ENCODE results near the gene LAMA3.
A peak's percentile ranks its signal among the peaks of the same experiment; 100 is the strongest.

LAMA3 gene

DNA sequence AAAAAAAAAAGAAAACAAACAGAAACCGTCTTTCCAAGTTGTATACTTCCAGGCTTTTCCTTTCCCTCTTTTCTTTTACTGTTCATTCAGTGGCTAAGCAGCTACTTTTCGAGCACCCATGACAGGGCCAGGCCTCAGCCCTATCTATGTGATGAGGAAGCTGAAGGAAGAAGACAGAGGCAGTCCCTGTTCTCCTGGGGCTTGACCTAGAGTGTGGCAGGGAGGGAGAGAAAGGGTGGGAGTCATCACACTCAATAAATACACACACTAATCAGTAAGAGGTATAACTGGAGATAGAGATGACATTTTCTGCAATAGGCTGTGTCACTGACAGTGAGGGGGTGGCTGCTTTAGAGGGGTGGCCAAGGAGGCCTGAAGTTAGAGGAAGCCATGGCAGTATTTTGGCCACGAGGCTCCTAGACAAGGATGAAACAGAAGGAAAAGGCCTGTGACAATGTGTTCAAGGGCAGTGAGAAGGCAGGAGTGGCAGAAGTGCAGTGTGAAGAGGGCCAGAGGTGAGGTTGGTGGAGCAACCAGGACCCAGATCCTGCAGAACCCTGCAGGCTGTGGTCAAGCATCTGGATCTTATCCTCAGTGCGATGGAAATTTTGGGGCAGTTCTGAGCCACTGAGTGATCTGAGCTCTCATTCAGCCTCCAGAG lies 193.5 kb downstream of the LAMA3 start:
- DNase-seq (ENCODE audit: low read depth): no peak
- TF ChIP-seq, protein P1, sequence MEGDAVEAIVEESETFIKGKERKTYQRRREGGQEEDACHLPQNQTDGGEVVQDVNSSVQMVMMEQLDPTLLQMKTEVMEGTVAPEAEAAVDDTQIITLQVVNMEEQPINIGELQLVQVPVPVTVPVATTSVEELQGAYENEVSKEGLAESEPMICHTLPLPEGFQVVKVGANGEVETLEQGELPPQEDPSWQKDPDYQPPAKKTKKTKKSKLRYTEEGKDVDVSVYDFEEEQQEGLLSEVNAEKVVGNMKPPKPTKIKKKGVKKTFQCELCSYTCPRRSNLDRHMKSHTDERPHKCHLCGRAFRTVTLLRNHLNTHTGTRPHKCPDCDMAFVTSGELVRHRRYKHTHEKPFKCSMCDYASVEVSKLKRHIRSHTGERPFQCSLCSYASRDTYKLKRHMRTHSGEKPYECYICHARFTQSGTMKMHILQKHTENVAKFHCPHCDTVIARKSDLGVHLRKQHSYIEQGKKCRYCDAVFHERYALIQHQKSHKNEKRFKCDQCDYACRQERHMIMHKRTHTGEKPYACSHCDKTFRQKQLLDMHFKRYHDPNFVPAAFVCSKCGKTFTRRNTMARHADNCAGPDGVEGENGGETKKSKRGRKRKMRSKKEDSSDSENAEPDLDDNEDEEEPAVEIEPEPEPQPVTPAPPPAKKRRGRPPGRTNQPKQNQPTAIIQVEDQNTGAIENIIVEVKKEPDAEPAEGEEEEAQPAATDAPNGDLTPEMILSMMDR (IDR thresholded peaks at IDR 0.05; ENCODE audit: insufficient read depth, low read depth, low read length, missing control alignments): no peak
- no peak overlapping the region for H3K4me3 ChIP-seq (ENCODE audit: low read length)

DNA sequence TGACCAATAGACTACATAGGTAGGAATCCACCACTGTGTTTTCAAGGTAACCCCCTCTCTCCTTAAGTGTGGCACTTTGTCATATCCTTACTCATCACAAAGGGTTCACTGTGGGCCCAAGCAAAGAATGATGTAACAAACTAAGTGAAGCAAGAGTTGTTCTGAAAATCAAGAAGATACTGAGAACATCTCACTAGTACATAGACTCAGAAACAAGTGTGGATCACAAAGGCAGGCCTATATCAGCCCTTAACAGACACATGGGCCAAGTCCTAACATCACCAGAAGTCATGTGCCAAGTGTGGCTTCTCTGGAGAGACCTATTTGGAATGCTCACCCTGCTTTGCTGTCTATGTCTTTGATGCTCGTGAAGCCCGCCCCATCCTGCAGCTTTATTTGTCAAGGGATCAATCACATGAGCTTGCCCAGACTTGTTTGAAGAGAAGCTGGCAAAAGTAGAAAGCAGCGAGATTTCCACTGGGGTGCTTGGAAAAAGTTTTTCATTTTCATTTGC lies 194.1 kb downstream of the LAMA3 start:
- H3K4me3 ChIP-seq (ENCODE audit: low read length): no peak overlapping the region
- TF ChIP-seq, protein P1 (IDR thresholded peaks at IDR 0.05; ENCODE audit: insufficient read depth, low read depth, low read length, missing control alignments): no peak
- DNase-seq (ENCODE audit: low read depth): peak; percentile 86

DNA sequence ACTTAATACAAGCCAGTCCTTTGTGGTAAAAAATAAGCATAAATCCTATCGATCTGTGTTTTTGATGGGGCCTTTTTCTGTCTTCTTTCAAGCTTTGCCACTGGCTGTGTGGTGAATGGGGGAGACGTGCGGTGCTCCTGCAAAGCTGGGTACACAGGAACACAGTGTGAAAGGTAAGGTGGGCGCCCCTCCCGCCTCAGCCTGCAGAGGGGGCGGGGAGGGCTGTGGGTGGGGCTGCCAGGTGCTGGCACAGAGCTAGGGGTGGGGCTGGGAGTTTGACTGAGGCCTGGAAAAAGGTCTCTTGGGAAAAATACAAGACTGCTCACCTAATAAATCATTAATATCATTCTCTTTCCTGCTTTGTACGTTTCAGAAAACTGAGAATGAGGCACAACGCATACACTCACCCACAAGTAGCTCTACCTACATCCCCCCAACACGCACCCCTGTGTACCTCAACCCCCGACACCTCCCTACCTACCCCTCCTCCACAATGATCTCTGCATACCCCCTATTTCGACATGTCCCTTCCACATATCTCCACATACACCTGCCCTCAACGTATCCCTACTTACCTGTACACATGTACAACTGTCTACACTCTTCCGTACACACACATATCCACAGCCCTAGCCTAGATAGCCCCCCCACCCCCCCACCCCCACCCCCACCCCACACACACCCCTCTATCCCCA lies 195.6 kb downstream of the LAMA3 start:
- TF ChIP-seq, protein P1 (IDR thresholded peaks at IDR 0.05; ENCODE audit: insufficient read depth, low read depth, low read length, missing control alignments): no peak
- no peak overlapping the region for H3K4me3 ChIP-seq (ENCODE audit: low read length)
- DNase-seq (ENCODE audit: low read depth): no peak

DNA sequence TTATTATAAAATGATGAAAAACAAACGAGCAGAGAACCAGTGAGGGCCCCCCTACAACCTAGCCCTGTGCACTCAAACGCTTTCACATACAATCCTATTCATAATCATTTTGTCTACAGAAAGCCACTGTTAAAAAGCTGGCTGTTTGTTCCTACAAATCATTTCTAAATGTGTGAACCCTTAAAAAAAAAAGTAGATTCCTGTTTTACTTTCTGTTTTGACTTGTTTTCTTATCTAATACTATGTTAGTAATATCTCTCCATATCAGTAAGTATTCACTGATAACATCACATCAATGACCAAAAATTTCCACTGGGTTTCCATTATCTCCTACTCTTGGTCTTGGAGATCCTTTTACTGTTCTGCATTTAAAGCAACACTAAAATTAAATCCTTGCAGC lies 196.5 kb downstream of the LAMA3 start:
- no peak overlapping the region for H3K4me3 ChIP-seq (ENCODE audit: low read length)
- DNase-seq (ENCODE audit: low read depth): no peak
- TF ChIP-seq, protein P1 (IDR thresholded peaks at IDR 0.05; ENCODE audit: insufficient read depth, low read depth, low read length, missing control alignments): no peak

DNA sequence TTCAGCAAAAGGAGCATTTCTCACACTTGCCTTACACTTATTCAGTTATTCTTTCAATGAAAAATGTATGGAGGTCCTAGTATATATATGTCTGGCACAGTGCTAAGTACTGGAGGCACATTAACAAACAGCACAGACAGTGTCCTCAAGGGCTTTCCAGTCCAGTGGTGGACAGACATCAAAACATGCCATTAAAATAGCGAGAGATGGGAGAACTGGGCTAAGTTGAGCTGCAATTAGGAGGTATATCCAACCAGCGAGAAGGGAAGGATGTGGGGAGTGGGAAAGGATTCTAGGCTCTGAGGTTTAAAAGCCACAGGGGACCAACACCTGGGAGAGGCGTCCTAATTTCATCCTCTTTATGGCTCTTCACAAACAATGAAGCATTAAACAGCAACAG lies 197.8 kb downstream of the LAMA3 start:
- no peak for DNase-seq (ENCODE audit: low read depth)
- TF ChIP-seq, protein P1 (IDR thresholded peaks at IDR 0.05; ENCODE audit: insufficient read depth, low read depth, low read length, missing control alignments): no peak
- no peak overlapping the region for H3K4me3 ChIP-seq (ENCODE audit: low read length)

DNA sequence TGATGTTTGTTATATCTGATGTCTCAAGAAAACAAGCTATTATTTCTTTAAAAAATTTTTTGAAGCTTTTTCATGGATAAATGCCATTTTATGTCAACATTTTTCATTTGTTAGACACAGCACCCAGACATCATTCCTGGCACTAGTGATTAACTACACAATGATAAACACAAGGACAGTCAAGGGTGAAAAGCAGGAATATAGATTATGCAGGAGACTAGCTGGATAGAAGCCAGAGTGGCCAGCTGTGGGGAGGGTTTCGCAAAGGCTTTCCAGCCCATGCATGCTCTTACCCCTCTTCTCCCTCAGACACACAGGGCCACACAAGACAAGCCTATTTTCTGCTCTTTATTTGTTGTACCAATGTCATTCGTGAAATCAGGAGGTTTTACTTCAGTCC lies 198.2 kb downstream of the LAMA3 start:
- DNase-seq (ENCODE audit: low read depth): no peak
- no peak overlapping the region for H3K4me3 ChIP-seq (ENCODE audit: low read length)
- TF ChIP-seq, protein P1 (IDR thresholded peaks at IDR 0.05; ENCODE audit: insufficient read depth, low read depth, low read length, missing control alignments): no peak
